ENCODE measurements around the gene FBXW4.

The FBXW4 gene

GRCh38 chr10:101563007-101563406, 132.0 kb downstream of the FBXW4 start:
- DNase-seq = peak; percentile 9
- no peak overlapping the region for H3K4me3 Mint-ChIP-seq
- no peak overlapping the region for H3K27ac Mint-ChIP-seq
- H3K36me3 Mint-ChIP-seq = peaks cover 4% of the 10 kb centered on the region
- no peaks in the 10 kb centered on the region for H3K9me3 Mint-ChIP-seq
- peaks cover 24% of the 10 kb centered on the region for H3K4me1 Mint-ChIP-seq
- peaks cover 62% of the 10 kb centered on the region for H3K27me3 Mint-ChIP-seq
- CTCF ChIA-PET = no interaction called here

DNA sequence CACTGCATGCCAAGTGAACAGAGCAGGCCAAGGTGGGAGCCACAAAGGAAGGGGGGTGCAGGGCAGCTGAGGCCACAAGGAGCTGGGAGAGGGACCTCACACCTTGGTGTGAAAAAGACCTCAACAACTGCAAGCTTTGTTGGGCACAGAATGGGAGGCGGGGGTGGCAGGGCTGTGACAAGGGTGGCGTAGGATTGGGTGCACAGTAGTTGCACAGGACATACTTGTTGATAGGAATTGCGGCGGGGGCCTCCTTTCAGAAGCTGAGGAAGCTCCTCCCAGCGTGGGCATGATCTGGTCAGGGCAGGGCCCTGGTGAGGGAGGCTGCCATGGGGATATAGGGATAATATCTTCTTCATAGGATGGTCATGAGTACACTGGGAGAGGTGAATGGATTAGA, 132.7 kb downstream of the FBXW4 start:
- Mint-ChIP-seq H3K36me3 (peaks cover 6% of the 10 kb centered on the region), H3K27me3 (peaks cover 55% of the 10 kb centered on the region), H3K27ac (no peak overlapping the region), H3K4me3 (no peak overlapping the region), H3K4me1 (peaks cover 32% of the 10 kb centered on the region), H3K9me3 (no peaks in the 10 kb centered on the region)
- DNase-seq = no peak
- CTCF ChIA-PET = no interaction called here

GRCh38 chr10:101561068-101561915, 133.7 kb downstream of the FBXW4 start:
- Mint-ChIP-seq H3K4me3 (no peak overlapping the region), H3K9me3 (no peaks in the 10 kb centered on the region), H3K27me3 (peaks cover 45% of the 10 kb centered on the region), H3K36me3 (peaks cover 6% of the 10 kb centered on the region), H3K4me1 (peaks cover 39% of the 10 kb centered on the region), H3K27ac (no peak overlapping the region)
- DNase-seq = peak; percentile 18
- CTCF ChIA-PET = interaction anchor here (1.0 to 4.2 kb wide), 2 partner anchors 10 to 14 kb away, joined by 3 to 22 read pairs; no protein-coding TSS in a partner anchor
